HTERT RPE-1 (cell line): ENCODE results near the gene SCAF1.

Experiments
- in situ Hi-C: fragments of 300-500 bp; cut with MboI; formaldehyde crosslinking; loops from 4 replicates; pipeline ENCODE4 v1.14.3; 2020; ENCODE audit warnings: low sequenced_read_pairs

Gene SCAF1

DNA sequence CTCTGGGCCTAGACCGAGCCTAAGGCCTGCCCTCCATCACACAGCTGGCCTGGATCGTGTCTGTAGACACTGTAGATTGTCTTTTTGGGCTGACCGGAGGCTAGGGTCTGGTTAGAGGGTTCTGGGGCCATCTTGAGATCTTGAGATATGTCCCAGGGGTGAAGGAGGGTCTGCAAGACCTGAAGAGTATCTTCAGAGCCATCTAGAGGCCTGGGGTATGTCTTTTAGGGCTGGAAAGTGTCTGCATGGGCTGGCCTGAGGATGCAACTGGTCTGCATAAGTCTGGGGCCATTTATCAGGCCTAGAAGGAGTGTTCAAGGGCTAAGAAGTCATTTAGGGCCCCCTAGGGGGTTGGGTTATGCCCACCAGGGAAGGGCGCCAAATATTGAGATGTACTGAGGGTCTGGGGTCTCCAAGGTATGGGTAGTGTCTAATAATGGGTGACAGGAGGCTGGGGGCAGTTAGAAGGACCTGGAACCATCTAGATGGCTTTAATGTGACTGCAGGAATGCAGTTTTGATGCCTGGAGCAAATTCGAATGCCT is 555 bp downstream of the SCAF1 start:
- in situ Hi-C loops = no loop called here

DNA sequence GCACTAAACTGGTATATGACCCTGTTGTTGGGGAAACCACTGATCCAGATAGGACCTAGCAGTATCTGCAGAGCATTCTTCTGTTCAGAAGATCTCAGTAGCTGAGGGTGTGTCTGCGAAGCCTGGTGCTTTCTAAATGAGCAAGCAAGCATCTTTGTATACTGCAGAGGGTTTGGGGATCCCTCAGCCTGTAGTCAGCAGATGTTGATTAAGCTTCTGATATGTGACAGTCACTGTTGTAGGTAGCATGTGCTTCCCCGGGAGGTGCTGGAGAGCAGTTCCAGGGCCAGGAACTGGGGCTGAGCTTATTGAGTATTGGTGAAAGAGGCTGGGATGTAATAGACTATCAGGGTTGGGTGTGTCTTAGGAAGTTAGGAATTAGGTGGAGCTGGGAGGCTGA is 1.5 kb downstream of the SCAF1 start:
- in situ Hi-C loops = no loop called here

DNA sequence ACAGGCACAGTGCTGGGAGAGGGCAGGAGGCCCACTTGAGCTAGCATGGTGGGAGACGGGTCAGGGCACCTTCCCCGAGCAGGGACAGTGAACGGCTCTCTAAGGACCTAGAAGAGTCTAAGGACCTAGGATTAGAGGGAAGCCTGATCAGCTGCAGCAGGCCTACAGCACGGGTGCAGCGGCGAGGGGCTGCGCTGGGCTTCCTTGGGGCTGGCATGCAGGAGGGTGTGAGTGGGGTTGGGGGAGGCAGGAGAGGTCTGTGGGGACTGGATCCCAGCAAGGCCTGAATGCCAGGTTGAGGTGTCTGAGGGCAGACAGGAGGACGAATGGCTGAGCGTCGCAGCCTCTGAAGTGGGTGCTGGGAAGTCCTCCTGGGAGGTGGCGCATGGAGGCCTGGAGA is 3.6 kb downstream of the SCAF1 start:
- in situ Hi-C loops = no loop called here

DNA sequence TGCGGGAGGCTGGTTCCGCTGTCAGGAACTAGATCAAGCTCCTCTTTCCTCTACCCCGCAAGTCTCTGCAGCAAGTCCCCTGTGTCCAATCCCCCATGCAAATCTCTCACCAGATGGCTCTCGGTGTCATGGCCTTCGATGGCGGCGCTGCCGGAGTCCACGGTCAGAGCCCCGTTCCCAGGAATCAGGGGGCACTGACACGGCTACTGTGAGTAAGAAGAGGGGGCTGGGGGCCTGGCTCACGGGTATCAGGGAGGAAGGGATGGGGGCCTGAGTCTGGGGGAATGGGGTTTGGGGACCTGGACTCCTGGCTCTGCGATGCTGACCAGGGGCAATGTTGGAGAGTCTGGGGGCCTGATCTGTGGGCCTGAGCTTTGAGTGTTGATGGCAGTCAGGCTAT is 4.0 kb downstream of the SCAF1 start:
- in situ Hi-C loops = no loop called here

DNA sequence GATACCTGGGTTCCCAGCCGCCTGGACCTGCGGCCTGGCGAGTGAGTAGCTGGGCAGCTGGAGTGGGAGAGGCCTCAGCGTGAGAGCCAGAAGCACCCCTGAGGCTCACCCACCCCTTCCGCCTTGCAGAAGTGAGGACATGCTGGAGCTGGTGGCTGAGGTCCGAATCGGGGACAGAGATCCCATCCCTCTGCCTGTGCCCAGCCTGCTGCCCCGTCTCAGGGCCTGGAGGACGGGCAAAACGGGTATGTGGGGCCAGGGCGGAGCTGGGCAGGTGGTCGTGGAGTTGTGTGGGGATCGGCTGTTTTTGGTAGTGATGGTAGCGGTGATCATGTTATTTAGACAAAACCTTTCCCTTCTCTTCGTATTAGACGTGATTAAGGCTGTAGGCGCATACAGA is 4.6 kb downstream of the SCAF1 start:
- in situ Hi-C loops = no loop called here

DNA sequence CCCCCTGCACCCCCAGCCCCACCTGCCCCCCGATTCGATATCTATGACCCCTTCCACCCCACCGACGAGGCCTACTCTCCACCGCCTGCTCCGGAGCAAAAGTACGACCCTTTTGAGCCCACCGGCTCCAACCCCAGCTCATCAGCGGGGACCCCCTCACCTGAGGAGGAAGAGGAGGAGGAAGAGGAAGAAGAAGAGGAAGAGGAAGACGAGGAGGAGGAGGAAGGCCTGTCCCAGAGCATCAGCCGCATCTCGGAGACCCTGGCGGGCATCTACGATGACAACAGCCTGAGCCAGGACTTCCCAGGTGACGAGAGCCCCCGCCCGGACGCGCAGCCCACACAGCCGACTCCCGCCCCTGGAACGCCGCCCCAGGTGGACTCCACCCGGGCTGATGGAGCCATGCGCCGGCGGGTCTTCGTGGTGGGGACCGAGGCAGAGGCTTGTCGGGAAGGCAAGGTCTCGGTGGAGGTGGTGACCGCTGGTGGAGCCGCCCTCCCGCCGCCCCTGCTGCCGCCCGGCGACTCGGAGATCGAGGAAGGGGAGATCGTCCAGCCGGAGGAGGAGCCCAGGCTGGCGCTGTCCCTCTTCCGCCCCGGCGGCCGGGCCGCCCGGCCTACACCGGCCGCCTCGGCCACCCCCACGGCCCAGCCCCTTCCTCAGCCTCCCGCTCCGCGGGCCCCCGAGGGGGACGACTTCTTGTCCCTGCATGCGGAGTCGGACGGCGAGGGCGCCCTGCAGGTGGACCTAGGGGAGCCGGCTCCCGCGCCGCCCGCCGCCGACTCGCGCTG is 9.2 kb downstream of the SCAF1 start:
- in situ Hi-C loops = no loop called here

DNA sequence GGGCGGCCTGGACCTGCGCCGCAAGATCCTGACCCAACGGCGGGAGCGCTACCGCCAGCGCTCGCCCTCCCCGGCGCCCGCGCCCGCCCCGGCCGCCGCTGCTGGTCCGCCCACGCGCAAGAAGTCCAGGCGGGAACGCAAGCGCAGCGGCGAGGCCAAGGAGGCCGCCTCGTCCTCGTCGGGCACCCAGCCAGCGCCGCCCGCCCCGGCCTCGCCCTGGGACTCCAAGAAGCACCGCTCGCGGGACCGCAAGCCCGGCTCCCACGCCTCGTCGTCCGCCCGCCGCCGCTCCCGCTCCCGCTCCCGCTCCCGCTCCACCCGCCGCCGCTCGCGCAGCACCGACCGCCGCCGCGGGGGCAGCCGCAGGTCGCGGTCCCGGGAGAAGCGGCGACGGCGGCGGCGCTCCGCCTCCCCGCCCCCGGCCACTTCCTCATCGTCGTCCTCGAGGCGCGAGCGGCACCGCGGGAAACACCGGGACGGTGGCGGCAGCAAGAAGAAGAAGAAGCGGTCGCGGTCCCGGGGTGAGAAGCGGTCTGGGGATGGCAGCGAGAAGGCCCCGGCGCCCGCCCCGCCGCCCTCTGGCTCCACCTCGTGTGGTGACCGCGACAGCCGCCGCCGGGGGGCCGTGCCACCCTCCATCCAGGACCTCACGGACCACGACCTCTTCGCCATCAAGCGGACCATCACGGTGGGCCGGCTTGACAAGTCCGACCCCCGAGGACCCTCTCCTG is 10.0 kb downstream of the SCAF1 start:
- in situ Hi-C loops = no loop called here

DNA sequence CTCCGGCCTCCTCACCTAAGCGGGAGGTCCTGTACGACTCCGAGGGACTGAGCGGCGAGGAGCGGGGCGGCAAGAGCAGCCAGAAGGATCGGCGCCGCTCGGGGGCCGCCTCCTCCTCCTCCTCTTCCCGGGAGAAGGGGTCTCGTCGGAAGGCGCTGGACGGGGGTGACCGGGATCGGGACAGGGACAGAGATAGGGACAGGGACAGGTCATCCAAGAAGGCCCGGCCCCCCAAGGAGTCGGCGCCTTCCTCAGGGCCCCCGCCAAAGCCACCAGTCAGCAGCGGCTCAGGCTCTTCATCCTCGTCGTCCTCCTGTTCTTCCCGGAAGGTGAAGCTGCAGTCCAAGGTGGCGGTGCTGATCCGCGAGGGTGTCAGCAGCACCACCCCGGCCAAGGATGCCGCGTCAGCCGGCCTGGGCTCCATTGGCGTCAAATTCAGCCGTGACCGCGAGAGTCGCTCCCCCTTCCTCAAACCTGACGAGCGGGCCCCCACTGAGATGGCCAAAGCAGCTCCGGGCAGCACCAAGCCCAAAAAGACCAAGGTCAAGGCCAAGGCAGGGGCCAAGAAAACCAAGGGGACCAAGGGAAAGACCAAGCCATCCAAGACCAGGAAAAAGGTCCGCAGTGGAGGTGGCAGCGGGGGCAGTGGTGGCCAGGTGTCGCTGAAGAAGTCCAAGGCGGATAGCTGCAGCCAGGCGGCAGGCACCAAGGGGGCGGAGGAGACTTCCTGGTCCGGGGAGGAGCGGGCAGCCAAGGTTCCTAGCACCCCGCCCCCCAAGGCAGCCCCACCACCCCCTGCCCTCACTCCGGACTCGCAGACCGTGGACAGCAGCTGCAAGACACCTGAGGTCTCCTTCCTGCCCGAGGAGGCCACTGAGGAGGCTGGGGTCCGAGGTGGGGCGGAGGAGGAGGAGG is 10.8 kb downstream of the SCAF1 start:
- in situ Hi-C loops = no loop called here

DNA sequence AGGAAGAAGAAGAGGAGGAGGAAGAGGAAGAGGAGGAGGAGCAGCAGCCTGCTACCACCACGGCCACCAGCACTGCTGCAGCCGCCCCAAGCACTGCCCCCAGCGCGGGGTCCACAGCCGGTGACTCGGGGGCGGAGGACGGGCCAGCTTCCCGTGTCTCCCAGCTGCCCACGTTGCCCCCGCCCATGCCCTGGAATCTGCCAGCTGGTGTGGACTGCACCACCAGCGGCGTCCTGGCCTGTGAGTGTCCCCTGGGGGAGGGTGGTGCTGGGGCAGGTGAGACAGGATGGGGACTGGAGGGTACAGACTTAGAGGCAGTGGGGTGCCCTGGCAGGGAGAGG is 11.4 kb downstream of the SCAF1 start:
- in situ Hi-C loops = no loop called here

DNA sequence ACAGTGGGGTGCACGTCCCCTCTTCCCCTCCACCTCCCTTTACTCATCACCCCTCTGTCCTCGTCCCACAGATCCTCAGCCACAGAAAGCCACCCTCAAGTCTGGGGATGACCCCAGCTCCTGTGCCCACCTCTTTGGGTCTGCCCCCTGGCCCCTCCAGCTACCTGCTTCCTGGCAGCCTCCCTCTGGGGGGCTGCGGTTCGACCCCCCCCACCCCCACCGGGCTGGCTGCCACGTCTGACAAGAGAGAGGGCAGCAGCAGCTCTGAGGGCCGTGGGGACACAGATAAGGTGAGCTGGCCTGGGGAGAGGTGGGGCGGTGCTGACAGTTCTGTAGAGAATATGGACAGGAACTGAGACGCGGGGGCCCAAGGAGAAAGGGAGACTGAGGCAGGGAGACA is 12.6 kb downstream of the SCAF1 start:
- in situ Hi-C loops = no loop called here

DNA sequence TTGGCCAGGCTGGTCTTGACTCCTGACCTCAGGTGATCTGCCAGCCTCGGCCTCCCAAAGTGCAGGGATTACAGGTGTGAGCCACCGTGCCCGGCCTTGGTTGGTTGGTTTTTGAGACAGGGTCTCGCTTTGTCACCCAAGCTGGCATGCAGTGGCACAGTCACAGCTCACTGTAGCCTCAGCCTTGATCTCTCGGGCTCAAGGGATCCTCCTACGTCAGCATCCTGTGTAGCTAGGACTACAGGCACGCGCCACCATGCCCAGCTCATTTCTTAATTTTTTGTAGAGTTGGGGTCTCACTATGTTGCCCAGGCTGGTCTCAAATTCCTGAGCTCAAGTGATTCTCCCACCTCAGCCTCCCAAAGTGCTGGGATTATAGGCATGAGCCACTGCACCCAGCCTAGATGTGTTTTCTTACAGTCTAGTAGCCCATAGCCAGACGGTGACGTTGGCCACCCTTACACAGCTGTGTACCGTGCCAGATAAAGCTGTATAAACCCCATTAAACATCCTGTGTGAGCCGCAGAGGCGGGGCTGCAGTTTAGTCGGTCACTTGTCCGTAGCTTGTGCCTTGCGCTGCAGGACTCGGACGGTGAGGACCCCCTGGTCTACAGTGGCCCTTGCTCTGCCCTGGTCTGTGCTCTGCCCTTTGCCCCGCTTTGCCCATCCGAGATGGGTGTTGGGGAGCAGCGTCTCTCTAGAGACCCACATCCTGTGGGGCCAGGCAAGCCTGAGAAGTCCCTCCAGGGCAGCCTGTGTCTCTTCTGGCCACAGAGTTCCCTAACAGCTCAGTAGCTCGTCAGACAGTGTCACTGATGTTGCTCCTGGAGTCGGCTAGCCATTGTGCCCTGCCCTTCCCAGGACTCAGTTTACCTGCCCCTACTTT is 13.8 kb downstream of the SCAF1 start:
- in situ Hi-C loops = no loop called here

DNA sequence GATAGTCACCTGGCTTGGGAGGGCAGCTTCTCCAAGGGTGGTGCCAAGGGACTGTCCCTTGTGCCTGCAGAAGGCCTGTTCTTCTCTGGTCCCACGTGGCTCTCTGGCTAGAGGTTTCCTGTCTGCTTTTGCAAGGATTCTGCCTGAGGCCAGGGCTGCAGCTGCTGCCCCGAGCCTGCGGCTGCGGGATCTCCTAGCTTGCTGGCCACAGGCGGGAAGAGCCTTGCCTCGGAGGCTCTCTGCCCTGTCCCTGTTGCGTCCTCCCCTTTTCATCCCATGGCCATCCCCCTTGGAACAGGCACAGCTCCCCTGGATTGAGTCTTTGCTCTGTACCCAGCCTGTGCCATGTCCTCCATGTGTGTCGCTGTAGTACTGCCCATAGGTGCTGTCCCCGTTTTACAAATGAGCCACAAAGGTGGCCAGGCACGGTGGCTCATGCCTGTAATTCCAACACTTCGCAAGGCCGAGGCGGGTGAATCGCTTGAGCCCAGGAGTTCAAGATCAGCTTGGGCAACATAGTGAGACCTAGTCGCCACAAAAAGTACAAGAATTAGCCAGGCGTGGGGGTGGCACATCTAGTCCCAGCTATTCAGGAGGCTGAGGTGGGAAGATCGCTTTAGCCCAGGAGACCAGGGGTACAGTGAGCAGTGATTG is 14.6 kb downstream of the SCAF1 start:
- in situ Hi-C loops = no loop called here

DNA sequence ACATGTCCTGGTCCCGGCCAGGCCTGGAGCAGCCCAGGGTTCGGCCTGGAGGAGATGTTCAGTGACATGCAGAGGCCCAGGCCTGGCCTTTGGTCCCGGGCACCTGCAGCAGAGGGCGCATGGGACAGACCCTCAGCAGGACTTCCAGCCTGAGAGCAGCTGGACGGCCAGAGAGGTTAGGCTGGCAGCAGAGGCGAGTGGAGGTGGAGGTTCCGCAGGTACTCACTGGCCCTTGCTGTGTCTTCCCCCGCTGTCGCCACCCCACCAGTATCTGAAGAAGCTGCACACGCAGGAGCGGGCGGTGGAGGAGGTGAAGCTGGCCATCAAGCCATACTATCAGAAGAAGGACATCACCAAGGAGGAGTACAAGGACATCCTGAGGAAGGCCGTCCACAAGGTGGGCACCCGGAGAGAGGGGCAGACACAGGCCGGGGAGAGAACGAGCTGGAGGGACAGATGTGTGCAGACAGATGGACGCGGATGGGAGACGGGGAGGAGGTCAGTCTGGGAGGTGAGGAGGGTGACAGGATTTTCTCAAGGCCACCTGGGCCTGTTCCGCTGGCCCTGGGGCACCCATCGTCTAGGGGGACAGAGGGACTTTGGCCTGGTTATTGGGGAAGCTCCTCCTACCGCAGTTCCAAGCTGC is 15.6 kb downstream of the SCAF1 start:
- in situ Hi-C loops = no loop called here

DNA sequence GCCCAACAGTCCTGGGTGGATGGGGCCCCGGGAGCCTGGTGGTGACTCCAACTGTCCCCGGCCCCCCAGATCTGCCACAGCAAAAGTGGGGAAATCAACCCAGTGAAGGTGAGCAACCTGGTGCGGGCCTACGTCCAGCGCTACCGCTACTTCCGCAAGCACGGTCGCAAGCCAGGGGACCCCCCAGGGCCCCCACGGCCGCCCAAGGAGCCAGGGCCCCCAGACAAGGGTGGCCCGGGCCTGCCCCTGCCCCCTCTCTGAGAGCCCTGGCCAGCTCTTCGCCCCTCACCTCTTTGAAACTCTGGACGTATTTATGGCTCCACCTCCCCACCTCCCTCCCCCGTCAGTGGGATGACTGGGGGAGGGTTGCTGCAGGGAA is 16.1 kb downstream of the SCAF1 start:
- in situ Hi-C loops = no loop called here

DNA sequence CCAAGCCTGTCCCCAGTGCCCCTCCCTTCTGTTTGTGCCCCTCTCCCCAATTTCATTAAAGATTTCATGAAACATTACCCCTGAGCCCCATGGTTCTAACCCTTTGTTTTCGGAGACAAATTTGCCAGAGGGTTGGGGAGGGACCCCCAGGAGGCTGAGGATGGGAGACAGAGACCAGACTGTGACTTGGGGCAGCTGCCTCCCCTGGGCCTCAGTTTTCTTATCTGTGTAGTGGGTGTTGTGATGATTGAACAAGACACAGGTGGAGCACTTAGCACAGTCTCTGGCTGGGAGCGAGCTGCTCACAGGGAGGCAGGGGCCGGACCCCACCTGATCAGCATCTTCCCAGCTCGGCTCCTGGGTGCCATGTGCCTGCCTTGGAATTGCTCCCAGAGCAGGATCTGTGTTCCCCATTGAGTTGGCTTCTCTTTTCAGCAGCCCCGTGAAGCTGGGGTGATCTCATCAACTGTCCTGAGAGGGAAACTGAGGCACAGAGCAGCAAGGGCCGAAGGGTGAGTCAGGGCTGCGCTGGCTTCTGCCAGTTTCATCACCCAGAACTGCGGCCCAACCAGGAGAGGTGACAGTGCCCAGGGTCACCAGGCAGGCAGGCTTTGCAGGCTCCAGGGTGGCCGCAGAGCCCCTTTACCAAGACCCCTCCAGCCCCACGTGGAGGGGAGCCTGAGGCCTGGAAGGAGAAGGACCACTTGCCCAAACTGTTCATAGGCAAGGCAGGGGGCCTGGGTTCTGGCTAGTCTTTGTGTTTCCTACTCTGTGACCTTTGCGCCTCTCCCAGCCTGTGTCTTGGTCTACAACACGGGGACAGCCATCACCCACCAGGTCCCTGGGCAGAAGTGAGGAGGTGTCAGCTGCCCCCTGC is 16.8 kb downstream of the SCAF1 start:
- in situ Hi-C loops = no loop called here

DNA sequence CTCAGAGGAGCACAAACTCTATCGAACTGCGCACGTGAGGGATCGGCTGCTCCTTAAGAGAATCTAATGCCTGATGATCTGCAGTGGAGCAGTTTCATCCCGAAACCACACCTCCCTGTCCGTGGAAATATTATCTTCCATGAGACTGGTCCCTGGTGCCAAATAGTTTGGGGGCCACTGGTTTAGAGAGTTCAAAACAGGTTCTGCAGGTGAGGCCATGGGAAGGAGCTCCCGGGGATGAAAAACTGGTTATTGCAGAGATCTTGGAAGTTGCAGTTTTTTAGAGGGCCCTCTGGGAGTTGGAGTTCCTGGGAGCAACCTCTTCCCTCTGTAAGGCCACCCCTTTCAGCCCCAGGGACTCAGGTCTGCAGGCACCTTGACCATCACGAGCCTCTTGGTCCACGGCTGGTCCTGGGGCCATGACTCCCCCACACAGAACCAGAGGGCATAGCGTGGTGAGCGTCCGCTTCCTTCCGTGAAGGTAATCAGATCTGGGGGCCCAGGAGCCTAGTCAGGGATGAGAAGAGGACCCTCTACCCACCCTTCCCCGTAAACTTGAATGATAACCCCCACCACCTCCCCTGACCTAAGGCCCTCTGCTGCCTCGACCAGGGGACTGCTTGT is 18.4 kb downstream of the SCAF1 start:
- in situ Hi-C loops = no loop called here

DNA sequence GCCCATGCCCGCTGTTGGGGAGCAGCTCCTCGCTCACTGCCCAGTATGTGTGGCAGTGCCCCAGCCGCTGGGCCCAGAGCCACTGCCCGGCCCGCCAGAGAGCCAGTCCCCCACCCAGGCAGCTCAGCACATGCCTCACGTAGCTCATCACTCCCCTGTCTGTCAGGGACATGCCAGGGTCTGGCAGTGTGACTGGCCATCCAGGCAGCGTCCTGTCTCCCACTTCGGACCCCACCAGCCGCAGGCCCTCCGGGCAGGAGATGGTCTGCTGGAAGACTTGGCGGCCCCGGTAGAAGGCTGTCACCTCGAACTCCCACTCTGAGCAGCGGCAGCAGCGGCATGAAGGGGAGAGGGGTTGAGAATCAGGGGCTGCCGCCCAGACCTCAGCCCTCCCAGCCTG is 20.0 kb downstream of the SCAF1 start:
- in situ Hi-C loops = no loop called here

DNA sequence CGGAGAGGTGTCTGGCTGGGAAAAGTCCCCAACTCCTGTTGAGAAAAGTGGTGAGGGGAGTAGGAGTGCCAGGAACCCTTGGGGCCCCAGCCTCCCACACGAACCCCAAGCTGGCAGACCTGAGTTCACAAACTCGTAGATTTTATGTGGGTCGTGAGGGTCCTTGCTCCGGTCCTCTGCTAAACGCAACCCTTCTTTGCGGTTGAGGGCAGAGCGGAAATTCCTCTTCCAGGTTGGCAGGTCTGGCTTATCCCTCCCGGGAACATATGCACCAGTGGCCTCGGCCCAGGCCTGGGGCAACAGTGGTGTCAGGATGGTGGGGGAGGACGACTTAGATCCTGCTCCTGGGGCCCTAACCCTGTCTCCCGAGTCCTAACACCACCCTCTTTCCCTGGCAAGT is 21.2 kb downstream of the SCAF1 start:
- in situ Hi-C loops = no loop called here
